ENCODE measurements around the gene MIB1. TPM values are rescaled to one million over a fixed set of nuclear protein-coding genes. Genes with fewer than 3 reads are reported as not detected.

Gene MIB1
- total and polyA plus RNA-seq, 2 experiments from 2014 or later: 10.8 to 56.7 TPM

DNA sequence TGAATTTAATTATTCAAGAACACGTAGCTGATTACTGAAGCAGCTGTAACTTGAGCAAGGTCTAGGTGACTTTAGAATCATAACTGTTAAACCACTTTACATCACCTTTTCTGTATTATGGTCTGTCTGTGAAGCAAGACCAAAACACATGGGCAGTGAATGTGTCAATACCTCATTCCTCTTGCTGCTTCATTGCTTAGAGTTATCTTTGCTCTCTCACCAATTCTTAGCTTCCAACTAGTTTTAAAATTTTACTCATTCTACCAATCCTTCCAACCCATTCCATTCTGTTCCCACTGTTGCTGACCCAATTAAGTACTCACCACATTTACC lies 80.2 kb downstream of the MIB1 start (continued):
- TF ChIP-seq, protein P1, sequence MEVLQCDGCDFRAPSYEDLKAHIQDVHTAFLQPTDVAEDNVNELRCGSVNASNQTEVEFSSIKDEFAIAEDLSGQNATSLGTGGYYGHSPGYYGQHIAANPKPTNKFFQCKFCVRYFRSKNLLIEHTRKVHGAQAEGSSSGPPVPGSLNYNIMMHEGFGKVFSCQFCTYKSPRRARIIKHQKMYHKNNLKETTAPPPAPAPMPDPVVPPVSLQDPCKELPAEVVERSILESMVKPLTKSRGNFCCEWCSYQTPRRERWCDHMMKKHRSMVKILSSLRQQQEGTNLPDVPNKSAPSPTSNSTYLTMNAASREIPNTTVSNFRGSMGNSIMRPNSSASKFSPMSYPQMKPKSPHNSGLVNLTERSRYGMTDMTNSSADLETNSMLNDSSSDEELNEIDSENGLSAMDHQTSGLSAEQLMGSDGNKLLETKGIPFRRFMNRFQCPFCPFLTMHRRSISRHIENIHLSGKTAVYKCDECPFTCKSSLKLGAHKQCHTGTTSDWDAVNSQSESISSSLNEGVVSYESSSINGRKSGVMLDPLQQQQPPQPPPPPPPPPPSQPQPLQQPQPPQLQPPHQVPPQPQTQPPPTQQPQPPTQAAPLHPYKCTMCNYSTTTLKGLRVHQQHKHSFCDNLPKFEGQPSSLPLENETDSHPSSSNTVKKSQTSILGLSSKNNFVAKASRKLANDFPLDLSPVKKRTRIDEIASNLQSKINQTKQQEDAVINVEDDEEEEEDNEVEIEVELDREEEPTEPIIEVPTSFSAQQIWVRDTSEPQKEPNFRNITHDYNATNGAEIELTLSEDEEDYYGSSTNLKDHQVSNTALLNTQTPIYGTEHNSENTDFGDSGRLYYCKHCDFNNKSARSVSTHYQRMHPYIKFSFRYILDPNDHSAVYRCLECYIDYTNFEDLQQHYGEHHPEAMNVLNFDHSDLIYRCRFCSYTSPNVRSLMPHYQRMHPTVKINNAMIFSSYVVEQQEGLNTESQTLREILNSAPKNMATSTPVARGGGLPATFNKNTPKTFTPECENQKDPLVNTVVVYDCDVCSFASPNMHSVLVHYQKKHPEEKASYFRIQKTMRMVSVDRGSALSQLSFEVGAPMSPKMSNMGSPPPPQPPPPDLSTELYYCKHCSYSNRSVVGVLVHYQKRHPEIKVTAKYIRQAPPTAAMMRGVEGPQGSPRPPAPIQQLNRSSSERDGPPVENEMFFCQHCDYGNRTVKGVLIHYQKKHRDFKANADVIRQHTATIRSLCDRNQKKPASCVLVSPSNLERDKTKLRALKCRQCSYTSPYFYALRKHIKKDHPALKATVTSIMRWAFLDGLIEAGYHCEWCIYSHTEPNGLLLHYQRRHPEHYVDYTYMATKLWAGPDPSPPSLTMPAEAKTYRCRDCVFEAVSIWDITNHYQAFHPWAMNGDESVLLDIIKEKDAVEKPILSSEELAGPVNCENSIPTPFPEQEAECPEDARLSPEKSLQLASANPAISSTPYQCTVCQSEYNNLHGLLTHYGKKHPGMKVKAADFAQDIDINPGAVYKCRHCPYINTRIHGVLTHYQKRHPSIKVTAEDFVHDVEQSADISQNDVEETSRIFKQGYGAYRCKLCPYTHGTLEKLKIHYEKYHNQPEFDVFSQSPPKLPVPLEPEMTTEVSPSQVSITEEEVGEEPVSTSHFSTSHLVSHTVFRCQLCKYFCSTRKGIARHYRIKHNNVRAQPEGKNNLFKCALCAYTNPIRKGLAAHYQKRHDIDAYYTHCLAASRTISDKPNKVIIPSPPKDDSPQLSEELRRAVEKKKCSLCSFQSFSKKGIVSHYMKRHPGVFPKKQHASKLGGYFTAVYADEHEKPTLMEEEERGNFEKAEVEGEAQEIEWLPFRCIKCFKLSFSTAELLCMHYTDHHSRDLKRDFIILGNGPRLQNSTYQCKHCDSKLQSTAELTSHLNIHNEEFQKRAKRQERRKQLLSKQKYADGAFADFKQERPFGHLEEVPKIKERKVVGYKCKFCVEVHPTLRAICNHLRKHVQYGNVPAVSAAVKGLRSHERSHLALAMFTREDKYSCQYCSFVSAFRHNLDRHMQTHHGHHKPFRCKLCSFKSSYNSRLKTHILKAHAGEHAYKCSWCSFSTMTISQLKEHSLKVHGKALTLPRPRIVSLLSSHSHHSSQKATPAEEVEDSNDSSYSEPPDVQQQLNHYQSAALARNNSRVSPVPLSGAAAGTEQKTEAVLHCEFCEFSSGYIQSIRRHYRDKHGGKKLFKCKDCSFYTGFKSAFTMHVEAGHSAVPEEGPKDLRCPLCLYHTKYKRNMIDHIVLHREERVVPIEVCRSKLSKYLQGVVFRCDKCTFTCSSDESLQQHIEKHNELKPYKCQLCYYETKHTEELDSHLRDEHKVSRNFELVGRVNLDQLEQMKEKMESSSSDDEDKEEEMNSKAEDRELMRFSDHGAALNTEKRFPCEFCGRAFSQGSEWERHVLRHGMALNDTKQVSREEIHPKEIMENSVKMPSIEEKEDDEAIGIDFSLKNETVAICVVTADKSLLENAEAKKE (CRISPR knock-in tag; IDR thresholded peaks at IDR 0.05): no peak
- no peak for TF ChIP-seq POLR2AphosphoS5 (IDR thresholded peaks at IDR 0.05; ENCODE audit: low read depth)
- TF ChIP-seq, protein P2, sequence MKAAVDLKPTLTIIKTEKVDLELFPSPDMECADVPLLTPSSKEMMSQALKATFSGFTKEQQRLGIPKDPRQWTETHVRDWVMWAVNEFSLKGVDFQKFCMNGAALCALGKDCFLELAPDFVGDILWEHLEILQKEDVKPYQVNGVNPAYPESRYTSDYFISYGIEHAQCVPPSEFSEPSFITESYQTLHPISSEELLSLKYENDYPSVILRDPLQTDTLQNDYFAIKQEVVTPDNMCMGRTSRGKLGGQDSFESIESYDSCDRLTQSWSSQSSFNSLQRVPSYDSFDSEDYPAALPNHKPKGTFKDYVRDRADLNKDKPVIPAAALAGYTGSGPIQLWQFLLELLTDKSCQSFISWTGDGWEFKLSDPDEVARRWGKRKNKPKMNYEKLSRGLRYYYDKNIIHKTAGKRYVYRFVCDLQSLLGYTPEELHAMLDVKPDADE (IDR thresholded peaks at IDR 0.05): no peak
- TF ChIP-seq, protein P3, sequence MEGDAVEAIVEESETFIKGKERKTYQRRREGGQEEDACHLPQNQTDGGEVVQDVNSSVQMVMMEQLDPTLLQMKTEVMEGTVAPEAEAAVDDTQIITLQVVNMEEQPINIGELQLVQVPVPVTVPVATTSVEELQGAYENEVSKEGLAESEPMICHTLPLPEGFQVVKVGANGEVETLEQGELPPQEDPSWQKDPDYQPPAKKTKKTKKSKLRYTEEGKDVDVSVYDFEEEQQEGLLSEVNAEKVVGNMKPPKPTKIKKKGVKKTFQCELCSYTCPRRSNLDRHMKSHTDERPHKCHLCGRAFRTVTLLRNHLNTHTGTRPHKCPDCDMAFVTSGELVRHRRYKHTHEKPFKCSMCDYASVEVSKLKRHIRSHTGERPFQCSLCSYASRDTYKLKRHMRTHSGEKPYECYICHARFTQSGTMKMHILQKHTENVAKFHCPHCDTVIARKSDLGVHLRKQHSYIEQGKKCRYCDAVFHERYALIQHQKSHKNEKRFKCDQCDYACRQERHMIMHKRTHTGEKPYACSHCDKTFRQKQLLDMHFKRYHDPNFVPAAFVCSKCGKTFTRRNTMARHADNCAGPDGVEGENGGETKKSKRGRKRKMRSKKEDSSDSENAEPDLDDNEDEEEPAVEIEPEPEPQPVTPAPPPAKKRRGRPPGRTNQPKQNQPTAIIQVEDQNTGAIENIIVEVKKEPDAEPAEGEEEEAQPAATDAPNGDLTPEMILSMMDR (conservative IDR thresholded peaks at IDR 0.05; ENCODE audit: low read depth in 2 of 2): no peak
- no peak for TF ChIP-seq ZNF114 (CRISPR knock-in tag; IDR thresholded peaks at IDR 0.05)
- no peak for TF ChIP-seq STAT1 (IDR thresholded peaks at IDR 0.05; ENCODE audit: unreplicated experiment)
- TF ChIP-seq EZH2phosphoT487 (IDR thresholded peaks at IDR 0.05; ENCODE audit: unreplicated experiment): no peak

DNA sequence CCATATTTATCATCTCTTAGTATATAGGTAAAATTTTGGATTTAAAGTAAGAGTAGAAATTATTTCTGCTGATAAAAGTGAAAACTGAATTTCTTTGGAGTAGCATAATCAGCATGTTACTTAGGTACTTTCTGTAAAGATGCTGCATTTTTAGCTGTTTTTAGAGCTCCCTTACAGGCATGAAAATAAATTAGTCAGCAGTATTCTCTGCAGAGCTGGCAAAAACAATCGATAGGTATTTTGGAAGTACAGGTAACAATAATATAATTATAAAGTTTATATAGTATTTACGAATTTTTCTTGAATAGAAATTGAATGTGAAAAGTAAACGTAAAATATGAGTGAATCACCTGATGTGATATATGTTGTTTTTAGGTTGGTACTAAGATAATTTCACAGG lies 83.3 kb downstream of the MIB1 start:
- no peak overlapping the region for H3K4me3 Mint-ChIP-seq
- H3K27ac Mint-ChIP-seq: no peak overlapping the region
- peaks cover 5% of the 10 kb centered on the region; the same call in 2 of the 3 replicates for H3K4me1 Mint-ChIP-seq
- no peak for DNase-seq (ENCODE audit: low spot score)
- Histone ChIP-seq H2AFZ (no peak overlapping the region), H3K4me1 (ENCODE audit: insufficient read depth) (peaks cover 13% of the 10 kb centered on the region), H3K27me3 (ENCODE audit: insufficient read depth) (no peaks in the 10 kb centered on the region), H3F3A (replicated peaks; ENCODE audit: low read depth) (no peaks in the 10 kb centered on the region), H3K79me2 (replicated peaks; ENCODE audit: insufficient read depth) (no peaks in the 10 kb centered on the region), H3K4me2 (no peak overlapping the region), H3K36me3 (ENCODE audit: insufficient read depth) (no peaks in the 10 kb centered on the region), H4K20me1 (replicated peaks; ENCODE audit: insufficient read depth) (no peaks in the 10 kb centered on the region), H3K27ac (ENCODE audit: low read depth) (no peak overlapping the region), H3K4me3 (no peak overlapping the region), H3K9me2 (ENCODE audit: insufficient read depth) (no peaks in the 10 kb centered on the region)
- no peak for ATAC-seq
- H3K36me3 Mint-ChIP-seq (ENCODE audit: low read depth): peaks cover 18% of the 10 kb centered on the region; the same call in 2 of the 3 replicates
- no peaks in the 10 kb centered on the region for H3K9me3 Mint-ChIP-seq
- peaks cover 1% of the 10 kb centered on the region for H3K27me3 Mint-ChIP-seq (ENCODE audit: insufficient read depth, low read depth, poor library complexity)
- TF ChIP-seq STAT1 (IDR thresholded peaks at IDR 0.05; ENCODE audit: unreplicated experiment): no peak
- TF ChIP-seq, protein P1 (CRISPR knock-in tag; IDR thresholded peaks at IDR 0.05): no peak

All from GM23338 (cell line).